ENCODE measurements around the gene HOOK1.
"Not testable (repeated sequence)": the region's sequence is repeated elsewhere in the genome, so short reads cannot be mapped to it uniquely, and the experiment has no call there.

HOOK1 gene

DNA sequence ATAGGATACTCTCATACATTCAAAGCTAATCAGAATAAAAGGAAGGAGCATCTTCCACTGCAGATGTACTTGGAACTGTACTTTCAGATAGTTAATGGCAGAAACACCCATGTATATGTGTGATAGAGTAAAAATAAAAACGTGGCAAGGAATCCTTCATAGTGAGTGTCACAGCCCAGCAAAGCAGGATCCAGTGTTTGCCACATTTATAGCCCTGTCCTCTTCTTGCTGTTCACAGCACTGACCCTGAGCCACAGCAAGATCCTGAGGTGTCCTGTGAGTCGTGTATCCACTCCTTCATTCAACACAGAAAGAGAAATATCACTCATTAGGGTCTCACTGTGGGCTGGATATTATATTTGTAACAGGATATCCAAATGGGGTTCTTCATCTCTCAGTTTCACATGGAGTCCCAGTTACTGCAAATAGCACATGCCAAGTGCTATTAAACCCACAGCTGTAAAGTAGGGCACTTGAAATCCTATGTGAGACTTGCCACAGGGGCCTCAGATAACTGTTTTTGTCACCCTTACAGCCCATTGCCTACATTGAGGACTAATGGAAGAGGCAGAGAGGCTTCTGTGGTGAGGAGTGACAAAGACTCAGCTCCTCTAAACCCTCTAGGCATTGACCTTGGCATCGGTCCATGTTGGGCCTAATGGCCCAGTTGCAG is 70.5 kb downstream of the HOOK1 start:
- DNase-seq (ENCODE audit: low spot score) = no peak

DNA sequence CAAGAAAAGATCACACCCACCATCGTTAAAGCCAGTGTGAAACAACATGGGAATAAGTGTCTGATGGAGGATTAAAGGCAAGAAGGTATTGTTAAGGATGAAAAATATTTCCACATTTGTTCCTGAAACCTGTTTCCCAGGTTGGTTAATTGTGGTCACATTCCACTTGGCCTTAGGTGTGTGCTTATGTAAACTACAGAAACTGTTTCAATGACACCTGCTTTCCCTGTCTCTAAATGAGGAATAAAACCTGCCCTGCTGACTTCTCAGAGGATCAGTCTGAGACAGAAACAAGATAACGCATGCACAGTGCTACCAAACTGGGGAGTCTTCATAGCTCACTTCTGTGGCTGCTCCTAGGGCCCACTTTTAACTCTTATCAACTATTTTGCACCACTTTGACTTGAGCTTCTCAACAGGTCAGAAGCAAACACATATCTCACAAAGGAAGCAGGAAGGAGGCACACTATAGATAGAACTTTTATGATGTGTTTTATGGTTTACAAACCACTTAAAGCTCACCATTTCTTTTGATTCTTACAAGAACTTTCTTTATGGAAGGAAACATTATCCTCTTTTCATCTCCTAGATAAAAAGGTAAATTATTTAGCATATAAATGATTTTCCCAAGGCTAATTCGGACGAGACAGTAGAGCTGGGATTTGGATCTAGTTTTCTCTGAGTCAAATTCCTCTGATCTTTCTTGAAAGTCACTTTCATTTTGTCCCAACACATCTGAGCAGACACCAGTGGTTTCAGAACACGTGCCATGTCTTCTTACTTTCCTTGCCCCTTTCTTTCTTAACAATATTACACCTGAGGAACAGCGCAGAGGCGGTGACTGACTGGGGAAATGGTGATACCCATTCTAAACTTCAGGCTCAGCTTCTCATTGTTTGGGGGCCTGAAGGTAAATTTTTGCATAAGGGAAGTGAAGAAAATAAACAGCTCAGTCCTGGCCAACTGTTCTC is 78.4 kb downstream of the HOOK1 start:
- DNase-seq (ENCODE audit: low spot score) = no peak

DNA sequence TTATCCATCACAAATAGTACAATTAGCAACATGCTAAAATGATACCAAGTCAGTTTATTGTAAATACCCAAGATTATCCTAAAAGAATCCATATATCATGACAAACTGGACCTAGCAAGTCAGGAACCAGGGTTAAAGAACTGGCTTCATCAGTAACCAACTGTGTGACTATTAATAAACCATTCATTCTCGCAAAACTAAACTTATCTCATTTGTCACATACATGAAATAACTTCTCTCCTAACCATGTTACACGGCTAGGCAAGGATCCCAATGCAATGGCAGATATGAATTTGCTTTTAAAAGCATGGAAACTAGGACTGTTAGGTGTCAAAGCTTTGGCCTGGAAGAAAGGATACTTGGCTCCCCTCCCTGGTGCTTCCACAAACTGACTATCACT is 82.4 kb downstream of the HOOK1 start:
- DNase-seq (ENCODE audit: low spot score) = no peak

DNA sequence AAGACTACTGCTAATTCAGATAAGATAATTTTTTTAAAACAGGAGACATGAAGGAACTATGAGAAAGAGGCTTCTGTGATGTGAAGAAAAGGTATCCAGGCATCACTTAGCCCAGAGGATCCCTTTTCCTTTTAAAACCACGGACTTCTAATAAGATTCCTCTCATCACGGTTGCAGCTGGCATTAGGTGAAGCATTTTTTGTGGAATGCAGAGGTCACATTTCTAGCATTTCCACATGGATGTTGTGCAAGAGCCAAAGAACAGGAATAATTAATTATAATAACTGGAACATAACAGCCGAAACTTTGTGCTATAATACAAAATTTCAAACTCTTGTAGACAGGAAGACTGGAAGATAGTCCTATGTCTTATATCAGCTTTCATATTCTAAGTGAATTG is 84.2 kb downstream of the HOOK1 start:
- no peak for DNase-seq (ENCODE audit: low spot score)

DNA sequence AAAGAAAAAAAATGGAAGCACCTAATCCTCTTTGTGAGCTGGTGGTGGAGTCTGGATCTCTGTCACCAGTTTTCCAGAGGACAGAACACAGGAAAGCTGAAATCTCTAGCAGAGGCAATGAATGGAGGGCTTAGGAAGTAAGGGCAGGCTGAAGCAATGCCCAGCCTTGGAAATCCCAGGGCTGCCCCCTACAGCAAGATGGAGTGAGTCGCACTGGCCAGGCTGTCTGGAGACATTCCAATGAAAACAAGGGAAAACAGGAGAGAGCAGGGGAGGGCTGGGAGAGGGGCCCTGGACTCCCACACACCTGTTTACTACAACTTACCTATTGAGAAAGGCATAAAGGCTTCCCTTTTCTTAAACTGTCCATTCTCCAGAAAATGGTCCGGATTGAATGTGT is 85.9 kb downstream of the HOOK1 start:
- no peak for DNase-seq (ENCODE audit: low spot score)

DNA sequence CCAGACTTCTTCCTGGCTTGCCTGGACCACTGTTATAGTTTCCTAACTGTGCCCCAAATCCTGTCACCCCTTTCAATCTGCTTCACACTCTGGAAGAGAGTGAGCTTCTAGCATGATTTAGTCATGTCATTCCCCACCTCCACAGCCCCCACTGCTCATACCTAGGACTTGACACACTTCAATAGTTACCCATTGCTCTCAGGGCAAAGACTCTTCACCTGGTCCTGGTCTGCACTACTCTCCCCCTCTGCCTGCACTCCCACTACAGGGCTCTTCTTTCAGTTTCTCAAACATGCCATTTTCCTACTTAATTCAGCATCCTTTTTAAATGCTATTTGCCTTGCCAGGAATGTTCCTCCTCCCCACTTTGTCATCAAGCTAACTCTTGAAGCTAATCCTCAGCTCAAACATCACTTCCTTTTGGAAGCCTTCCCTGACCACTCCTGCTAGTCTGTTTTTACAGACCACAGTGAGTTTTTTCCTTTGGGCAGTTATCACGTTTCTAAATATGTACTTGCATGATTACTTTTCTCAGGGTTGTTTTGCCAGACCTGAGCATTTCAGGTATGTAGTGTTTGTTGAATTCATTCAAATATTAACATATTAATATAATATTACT is 87.1 kb downstream of the HOOK1 start:
- no peak for DNase-seq (ENCODE audit: low spot score)

DNA sequence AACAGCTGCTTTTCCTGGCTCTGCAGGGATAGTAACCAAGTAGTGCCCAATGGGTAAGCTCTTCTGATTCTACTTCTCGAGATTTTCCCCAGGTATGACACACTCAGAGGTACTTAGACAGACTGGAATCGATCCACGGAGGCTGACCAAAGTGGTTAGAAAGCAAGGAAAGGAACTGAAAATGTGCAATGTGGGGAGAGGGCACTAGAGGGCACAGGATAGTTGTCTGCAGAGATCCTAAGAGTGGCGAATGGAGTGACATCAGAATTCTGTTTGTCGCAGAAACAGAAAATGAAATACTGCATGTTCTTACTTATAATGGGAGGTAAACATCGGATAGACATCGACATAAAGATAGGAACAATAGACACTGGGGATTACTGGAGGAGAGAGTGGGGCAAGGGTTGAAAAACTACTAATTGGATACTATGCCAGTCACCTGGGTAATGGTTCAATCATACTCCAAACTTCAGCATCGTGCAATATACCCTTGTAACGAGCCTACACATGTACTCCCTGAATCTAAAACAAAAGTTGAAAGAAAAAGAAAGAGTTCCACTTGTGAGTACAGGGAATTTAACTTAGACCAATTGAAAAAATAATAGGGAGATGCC is 88.5 kb downstream of the HOOK1 start:
- DNase-seq (ENCODE audit: low spot score) = no peak

DNA sequence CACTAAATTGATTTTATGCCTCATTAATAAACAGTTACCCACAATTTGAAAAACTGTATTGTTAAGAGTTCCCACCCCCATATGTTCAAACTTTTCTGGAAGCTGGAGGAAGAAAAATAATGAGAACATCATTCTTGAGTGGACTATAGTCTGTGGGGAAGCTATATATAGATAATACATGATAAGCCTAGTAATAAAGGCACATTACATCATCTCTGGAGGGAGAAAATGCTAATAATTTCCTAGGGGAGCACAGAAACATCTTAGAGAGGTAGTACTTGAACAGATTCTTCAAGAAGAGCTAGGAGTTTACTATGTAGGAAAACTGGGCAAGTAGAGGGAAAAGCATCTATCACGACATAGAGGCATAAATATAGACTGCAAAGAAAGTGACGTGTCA is 92.2 kb downstream of the HOOK1 start:
- DNase-seq (ENCODE audit: low spot score) = no peak

DNA sequence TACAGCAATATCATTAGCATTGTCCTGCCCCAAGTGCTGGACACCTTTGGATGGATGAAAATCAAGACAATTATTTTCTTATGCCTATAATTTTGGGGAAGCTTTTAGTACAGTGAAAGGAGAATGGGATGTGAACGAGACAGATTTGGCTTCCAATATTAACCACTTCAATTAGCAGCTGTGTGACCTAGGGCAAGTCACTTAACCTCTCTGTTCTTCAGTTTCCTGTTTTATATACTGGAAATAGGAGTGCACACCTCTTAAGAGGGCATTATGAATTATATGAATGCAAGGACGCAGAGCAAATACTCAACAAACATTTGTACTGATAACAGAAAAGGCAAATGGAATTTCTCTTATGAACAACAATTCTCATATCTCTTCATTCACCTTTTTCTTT is 93.3 kb downstream of the HOOK1 start:
- DNase-seq (ENCODE audit: low spot score) = no peak

DNA sequence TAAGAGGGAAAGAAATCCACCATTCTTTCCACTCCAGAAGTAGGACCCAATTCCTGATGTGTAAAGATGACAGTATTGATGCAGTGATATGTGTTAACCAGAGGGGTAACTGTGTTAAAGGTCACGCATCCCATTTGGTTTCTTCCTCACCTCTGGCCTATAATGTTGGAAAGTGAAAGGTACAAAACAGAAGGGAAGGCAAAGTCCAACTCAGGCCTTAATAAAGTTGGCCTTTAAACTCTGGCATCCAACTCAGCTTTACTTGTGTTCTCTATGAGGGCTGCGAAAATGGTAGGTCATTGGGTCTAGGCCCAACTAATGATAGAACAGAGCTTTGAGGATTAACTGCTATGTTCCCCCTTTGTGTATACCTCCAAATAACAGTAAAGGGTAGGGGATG is 93.9 kb downstream of the HOOK1 start:
- no peak for DNase-seq (ENCODE audit: low spot score)

DNA sequence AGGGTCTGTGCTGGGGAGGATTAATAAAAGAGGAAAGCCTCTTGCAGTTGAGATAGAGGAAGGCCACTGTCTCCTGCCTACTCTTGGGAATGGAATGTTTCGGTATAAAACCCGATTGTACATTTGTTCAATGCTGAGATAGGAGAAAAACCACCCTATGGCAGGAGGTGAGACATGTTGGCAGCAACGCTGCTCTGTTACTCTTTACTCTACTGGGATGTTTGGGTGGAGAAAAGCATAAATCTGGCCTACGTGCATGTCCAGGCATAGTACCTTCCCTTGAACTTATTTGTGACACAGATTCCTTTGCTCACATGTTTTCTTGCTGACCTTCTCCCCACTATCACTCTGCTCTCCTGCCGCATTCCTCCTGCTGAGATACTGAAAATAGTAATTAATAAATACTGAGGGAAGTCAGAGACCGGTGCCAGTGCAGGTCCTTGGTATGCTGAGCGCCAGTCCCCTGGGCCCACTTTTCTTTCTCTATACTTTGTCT is 100.1 kb downstream of the HOOK1 start:
- DNase-seq (ENCODE audit: low spot score) = not testable (repeated sequence)

DNA sequence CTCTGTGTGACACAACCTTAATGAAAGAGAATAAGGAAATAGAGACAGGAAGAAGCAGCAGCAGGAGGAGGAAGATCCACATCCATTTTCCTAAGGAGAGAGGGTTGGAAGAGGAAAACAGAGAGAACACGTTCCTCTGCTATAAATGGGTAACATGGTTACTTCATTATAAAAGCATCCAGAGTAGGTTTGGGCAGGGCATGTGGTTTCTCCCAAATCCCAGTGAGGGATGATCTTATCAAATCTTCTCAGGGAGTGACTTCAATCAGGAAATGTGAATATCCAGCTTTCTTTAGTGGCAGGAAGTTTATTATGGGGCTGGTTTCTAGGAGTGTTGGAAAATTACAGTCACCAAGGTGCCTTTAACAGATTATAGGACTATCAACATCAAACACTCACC is 100.8 kb downstream of the HOOK1 start:
- no peak for DNase-seq (ENCODE audit: low spot score)

DNA sequence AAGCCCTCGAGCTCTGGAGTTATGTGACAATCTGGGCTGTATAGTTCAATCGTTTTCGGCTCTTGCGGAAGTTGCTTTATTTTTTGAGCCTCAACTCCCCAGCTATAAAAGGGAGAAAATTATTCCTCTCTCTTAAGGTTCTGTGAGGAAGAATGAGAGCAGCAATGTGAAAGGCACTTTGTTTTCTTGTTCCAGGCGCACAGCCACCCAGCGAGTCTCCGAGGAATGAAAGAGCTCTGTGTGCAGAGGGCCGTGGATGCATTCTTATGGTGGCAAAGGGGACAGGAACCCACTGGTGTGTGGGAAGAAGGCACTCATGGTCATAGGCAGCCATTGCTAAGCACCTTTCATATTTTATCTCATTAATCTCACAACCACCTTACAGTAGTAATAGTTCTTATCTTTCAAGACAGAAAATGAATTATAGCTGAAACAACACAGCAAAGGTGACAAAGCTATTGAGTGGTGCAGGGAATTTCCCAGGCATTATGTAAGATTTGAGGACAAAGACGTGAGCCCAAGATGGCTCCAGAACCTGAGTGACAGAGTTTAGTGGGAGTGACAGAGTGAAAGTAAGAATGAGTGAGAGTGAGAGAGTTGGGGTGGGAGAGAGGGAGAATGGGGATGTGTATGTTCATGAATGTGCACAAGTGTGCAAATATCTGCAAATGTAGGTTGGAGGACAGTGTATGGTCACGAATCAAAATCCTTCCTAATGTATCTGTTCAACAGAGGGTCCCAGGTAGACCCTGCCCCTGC is 102.5 kb downstream of the HOOK1 start:
- no peak for DNase-seq (ENCODE audit: low spot score)

DNA sequence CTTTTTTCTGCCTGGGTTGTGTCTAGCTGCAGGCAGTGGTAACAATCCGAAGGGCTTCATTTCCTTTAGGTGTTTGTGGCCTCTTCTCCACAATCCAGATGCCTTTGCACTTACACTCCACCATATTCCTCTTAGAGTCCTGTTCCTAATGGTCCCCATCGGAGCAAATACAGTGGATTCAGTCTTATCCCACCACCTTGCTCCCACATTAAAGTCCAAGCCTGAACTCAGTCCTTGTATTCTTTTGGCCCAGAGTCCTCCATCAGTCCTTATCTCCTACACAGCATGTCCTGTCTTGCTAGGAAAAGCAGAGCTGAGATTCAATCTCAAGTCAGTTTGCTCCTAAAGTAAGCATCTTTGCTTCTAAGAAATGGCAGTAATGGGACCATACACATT is 103.0 kb downstream of the HOOK1 start:
- no peak for DNase-seq (ENCODE audit: low spot score)

DNA sequence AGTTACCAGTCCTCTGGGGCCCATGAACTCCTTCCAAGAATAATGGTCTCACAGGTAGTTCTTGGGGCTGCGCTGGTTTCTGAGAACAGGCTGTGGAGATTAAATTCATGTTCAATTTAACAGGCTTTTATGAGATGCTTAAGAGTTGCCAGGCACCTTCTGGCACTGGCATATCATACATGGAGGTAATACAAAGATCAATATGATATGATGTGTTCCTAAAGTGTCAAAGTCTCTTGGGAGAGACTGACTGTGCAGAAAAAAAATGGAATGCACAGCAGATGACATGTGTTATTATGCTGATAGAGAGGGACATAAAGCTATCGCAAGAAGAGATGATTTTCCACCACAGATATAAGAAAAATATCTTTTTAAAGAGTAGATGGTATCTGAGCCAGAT is 105.0 kb downstream of the HOOK1 start:
- DNase-seq (ENCODE audit: low spot score) = no peak

DNA sequence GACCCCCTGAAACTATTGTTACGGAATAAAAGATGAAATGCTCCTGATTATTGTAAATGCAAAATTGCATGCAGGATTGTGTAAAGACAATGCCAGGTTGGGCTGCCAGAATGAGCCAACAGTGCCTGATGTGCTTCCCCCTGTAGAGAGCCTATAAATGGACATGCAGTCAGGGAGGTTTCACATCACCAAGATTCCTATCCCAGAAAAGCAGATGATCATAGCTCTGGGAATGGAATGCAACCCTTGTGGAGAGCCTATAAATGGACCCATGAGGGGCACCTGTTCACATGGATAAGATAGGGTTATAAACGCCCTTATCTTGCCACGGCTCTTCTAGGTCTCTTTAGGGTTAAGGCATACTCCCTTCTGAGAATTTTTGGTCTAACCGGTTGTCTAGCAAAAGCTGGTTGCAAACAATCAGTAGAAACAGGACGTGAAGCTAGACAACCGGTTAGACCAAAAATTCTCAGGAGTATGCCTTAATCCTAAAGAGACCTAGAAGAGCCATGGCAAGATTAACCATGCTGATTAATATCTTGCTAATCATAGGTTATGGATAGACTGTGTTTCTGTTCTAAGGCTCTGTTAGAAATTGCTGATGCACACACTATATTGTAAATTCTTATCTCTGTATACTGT is 106.6 kb downstream of the HOOK1 start:
- DNase-seq (ENCODE audit: low spot score) = not testable (repeated sequence)

DNA sequence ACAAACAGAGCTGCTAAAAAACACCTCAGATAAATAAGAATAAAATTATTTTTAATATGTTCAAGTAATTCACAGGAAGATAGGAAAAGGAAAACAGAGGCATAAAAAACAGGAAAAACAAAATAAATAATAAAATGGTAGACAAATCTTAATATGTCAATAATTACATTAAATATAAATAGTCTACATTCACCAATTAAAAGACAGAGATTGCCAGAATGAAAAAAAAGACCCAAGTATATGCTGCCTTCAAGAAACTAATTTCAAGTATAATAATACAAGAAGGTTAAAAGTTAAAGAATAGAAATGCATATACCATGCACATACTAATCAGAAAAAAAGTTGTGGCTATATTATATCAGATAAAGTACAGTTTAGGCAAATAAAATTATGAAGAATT is 109.9 kb downstream of the HOOK1 start:
- no peak for DNase-seq (ENCODE audit: low spot score)

Measured in hematopoietic multipotent progenitor cell treated with erythropoietin and hydrocortisone succinate and interleukin-3 and kit ligand, for 15 days (in vitro differentiated cells).